Mesenchymal stem cell (in vitro differentiated cells and primary cell): ENCODE results near the gene CH25H.

Experiments used
- DNase-seq: peaks from one replicate; pipeline ENCODE4 v3.0.0-alpha.2; 2013
- H2AFZ ChIP-seq: one replicate; pipeline ENCODE4 v1.6.1; 2013; ENCODE audit warnings: low read depth, mild to moderate bottlenecking, control low read depth, inconsistent platforms, low read length, moderate library complexity
- H2AK5ac ChIP-seq: 2 replicates; pipeline ENCODE4 v1.6.1; 2013; ENCODE audit warnings: low read length, moderate library complexity, mild to moderate bottlenecking, inconsistent platforms; ENCODE audit not compliant: severe bottlenecking
- H2BK120ac ChIP-seq: one replicate; pipeline ENCODE4 v1.6.1; 2013; ENCODE audit warnings: low read depth, mild to moderate bottlenecking, inconsistent platforms, low read length, moderate library complexity
- H2BK12ac ChIP-seq, 2 experiments: one replicate each; pipeline ENCODE4 v1.6.1; 2013; ENCODE audit warnings: inconsistent platforms in 2 of 2, low read length in 2 of 2, mild to moderate bottlenecking in 2 of 2, moderate library complexity in 2 of 2, control low read depth in 1 of 2
- H2BK15ac ChIP-seq: one replicate; pipeline ENCODE4 v1.6.1; 2013; ENCODE audit warnings: mild to moderate bottlenecking, low read depth, inconsistent platforms; ENCODE audit not compliant: poor library complexity, severe bottlenecking
- H2BK5ac ChIP-seq: 2 replicates; pipeline ENCODE4 v1.6.1; 2013; ENCODE audit warnings: low read depth, mild to moderate bottlenecking, low read length, control low read depth, inconsistent platforms; ENCODE audit not compliant: poor library complexity, severe bottlenecking
- H3K14ac ChIP-seq, 2 experiments: one replicate each; pipeline ENCODE4 v1.6.1; 2013; ENCODE audit warnings: inconsistent platforms in 2 of 2, low read length in 2 of 2, control low read depth in 1 of 2, mild to moderate bottlenecking in 1 of 2, moderate library complexity in 1 of 2
- H3K18ac ChIP-seq, 2 experiments: one replicate each; pipeline ENCODE4 v1.6.1; 2013; ENCODE audit warnings: inconsistent platforms in 2 of 2, low read length in 2 of 2, control low read depth in 1 of 2, low read depth in 1 of 2, mild to moderate bottlenecking in 1 of 2
- H3K23ac ChIP-seq, 2 experiments: one replicate each; pipeline ENCODE4 v1.6.1; 2013; ENCODE audit warnings: inconsistent platforms in 2 of 2, low read length in 2 of 2, mild to moderate bottlenecking in 2 of 2, moderate library complexity in 2 of 2, control low read depth in 1 of 2
- H3K27ac ChIP-seq: 2 replicates; pipeline ENCODE4 v1.5.1; 2013; ENCODE audit warnings: mild to moderate bottlenecking, moderate library complexity, low read length, control low read depth, inconsistent platforms; ENCODE audit not compliant: poor library complexity, severe bottlenecking
- H3K27me3 ChIP-seq, 2 experiments: 2 replicates each; pipeline versions ENCODE4 v1.6.1 to v1.7.0; 2013; ENCODE audit warnings: low read length in 2 of 2, mild to moderate bottlenecking in 2 of 2, moderate library complexity in 2 of 2, control low read depth in 1 of 2, inconsistent platforms in 1 of 2; ENCODE audit not compliant: control insufficient read depth in 1 of 2, insufficient read depth in 1 of 2
- H3K36me3 ChIP-seq, 2 experiments: 2 replicates each; pipeline versions ENCODE4 v1.6.1 to v1.7.0; 2013; ENCODE audit warnings: low read length in 2 of 2, control low read depth in 1 of 2, inconsistent platforms in 1 of 2, low read depth in 1 of 2, mild to moderate bottlenecking in 1 of 2; ENCODE audit not compliant: insufficient read depth in 2 of 2, control insufficient read depth in 1 of 2
- H3K4ac ChIP-seq, 2 experiments: one replicate each; pipeline ENCODE4 v1.6.1; 2013; ENCODE audit warnings: inconsistent platforms in 2 of 2, low read length in 2 of 2, mild to moderate bottlenecking in 2 of 2, moderate library complexity in 2 of 2, control low read depth in 1 of 2, low read depth in 1 of 2
- H3K4me1 ChIP-seq: 2 replicates; pipeline ENCODE4 v1.6.1; 2013; ENCODE audit warnings: low read depth, low read length, control low read depth; ENCODE audit not compliant: control insufficient read depth, insufficient read depth
- H3K4me2 ChIP-seq: 2 replicates; pipeline ENCODE4 v1.6.1; 2013; ENCODE audit warnings: low read length, mild to moderate bottlenecking, inconsistent platforms; ENCODE audit not compliant: poor library complexity, severe bottlenecking
- H3K4me3 ChIP-seq, 2 experiments: 2 replicates each; pipeline versions ENCODE4 v1.5.1 to v1.7.0; 2013; ENCODE audit warnings: low read length in 2 of 2, mild to moderate bottlenecking in 2 of 2, control low read depth in 1 of 2, low read depth in 1 of 2; ENCODE audit not compliant: insufficient read depth in 1 of 2
- H3K79me1 ChIP-seq: replicated peaks from 2 replicates; pipeline ENCODE4 v1.6.1; 2013; ENCODE audit warnings: mild to moderate bottlenecking, control low read depth, low read length, inconsistent platforms; ENCODE audit not compliant: poor library complexity, severe bottlenecking
- H3K9ac ChIP-seq: 2 replicates; pipeline ENCODE4 v1.7.0; 2013; ENCODE audit warnings: mild to moderate bottlenecking, low read length, moderate library complexity
- H3K9me3 ChIP-seq: 2 replicates; pipeline ENCODE4 v1.7.0; 2013; ENCODE audit warnings: mild to moderate bottlenecking, low read length; ENCODE audit not compliant: control insufficient read depth
- H4K8ac ChIP-seq: one replicate; pipeline ENCODE4 v1.6.1; 2013; ENCODE audit warnings: inconsistent platforms, mild to moderate bottlenecking, low read length, moderate library complexity
- H4K91ac ChIP-seq: one replicate; pipeline ENCODE4 v1.6.1; 2013; ENCODE audit warnings: mild to moderate bottlenecking, low read length, inconsistent platforms
- WGBS: methylation state at CpG from one replicate; pipeline ENCODE4 v1.1.7; 2013; ENCODE audit warnings: mixed read lengths; 5-methylcytosine and 5-hydroxymethylcytosine counted together

Gene CH25H

DNA sequence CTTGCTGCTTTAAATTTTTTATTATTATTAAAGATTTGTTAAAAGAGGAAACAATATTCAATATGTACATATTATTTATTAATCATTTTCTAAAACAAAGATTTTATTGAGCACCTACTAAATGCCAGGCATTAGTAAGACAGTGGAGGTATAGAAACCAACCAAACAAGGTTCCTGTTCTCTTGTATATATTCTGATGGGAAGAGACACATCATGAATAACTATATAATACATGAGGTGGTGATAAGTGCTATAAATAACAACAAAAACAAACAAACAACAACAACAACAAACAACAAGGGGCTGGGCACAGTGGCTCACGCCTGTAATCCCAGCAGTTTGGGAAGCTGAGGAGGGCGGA, 45.1 kb upstream of the CH25H start:
- Histone ChIP-seq H2AK5ac (no peak overlapping the region), H3K9me3 (no peaks in the 10 kb centered on the region), H3K27me3 (peaks cover 0 to 5% of the 10 kb centered on the region in 2 experiments), H3K4ac (no peak overlapping the region), H2BK15ac (no peak overlapping the region), H3K79me1 (peaks cover 3% of the 10 kb centered on the region), H2BK120ac (no peak overlapping the region), H3K27ac (no peak overlapping the region), H3K14ac (no peak overlapping the region), H2BK5ac (no peak overlapping the region), H3K36me3 (no peaks in the 10 kb centered on the region), H3K23ac (no peak overlapping the region), H4K8ac (no peak overlapping the region), H3K18ac (no peak overlapping the region), H2AFZ (no peak overlapping the region), H3K9ac (no peak overlapping the region), H3K4me1 (peaks cover 2% of the 10 kb centered on the region), H4K91ac (no peak overlapping the region), H3K4me3 (peak overlapping the region in 1 of 2 experiments; percentile 85), H3K4me2 (peak overlapping the region; percentile 89), H2BK12ac (no peak overlapping the region)
- DNase-seq, result no peak
- 100% methylated on average over 2 of the region's 2 CpGs for WGBS

DNA sequence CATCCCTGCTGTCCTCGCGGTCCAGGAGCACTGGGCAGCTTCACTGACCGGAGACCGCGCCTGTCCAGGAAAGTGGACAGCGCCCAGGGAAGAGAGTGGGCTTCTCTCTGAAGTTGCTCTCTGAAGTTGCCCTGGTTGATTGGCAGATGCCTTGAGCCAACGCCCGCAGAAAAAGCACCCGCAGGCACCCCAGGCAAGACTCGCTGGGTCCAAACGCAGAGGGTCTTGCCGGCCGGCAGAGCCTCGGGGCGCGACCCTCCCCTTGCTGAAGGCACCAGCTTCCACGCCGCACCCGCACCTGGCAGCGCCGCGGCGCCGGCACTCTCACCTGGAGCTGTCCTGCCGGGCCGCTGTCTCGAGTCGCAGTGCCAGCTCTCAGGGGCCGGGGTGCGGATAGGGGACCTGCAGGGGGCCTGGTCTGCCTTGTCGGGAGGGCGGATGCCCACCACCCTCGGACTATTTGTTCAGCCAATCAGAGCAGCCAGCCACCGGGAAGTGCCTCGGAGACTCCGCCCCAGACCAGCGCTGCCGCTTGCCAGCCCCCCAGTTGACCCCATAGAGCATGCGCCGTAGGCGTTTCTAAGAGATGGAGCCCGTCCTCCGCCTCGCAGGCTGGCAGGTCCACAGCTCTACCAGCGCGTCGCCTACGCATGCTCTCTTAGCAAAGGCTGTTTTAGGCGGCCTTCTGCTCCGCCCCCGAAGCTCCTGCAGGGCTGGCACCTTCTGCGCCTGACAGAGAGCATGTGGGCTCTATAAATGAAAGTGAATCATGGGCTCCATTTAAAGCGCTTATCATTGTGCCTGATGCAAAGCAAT, 44.5 kb upstream of the CH25H start, which contains the start of gene LIPA:
TSS of gene LIPA (minus strand) at position 367 of the 816 bp plus-strand sequence. CDS start 4,127 bp downstream, outside the sequence.
- DNase-seq, result peak; percentile 95
- no peak within 1 kb of the TSS for H2AK5ac ChIP-seq
- peaks cover 3% of the 10 kb centered on the region for H3K79me1 ChIP-seq
- H3K4me1 ChIP-seq, result peaks cover 2% of the 10 kb centered on the region
- WGBS, result under 1% methylated on average over 51 of the region's 53 CpGs
- no peaks in the 10 kb centered on the region for H3K9me3 ChIP-seq
- peak within 1 kb of the TSS; percentile 89 for H3K4me2 ChIP-seq
- H4K8ac ChIP-seq, result peak within 1 kb of the TSS; percentile 78
- H3K9ac ChIP-seq, result peak within 1 kb of the TSS; percentile 81
- no peak within 1 kb of the TSS for H3K27ac ChIP-seq
- H2BK15ac ChIP-seq, result peak within 1 kb of the TSS; percentile 12
- peak within 1 kb of the TSS in 1 of 2 experiments; percentile 91 for H3K14ac ChIP-seq
- no peak within 1 kb of the TSS for H2BK5ac ChIP-seq
- peak within 1 kb of the TSS in 1 of 2 experiments; percentile 45 for H2BK12ac ChIP-seq
- H2BK120ac ChIP-seq, result no peak within 1 kb of the TSS
- peak within 1 kb of the TSS in 1 of 2 experiments; percentile 2 for H3K4ac ChIP-seq
- no peak within 1 kb of the TSS for H3K23ac ChIP-seq
- no peak within 1 kb of the TSS for H4K91ac ChIP-seq
- no peaks in the 10 kb centered on the region for H3K36me3 ChIP-seq
- peak within 1 kb of the TSS; percentile 82 to 85 for H3K4me3 ChIP-seq
- peak within 1 kb of the TSS; percentile 97 for H2AFZ ChIP-seq
- H3K18ac ChIP-seq, result peak within 1 kb of the TSS in 1 of 2 experiments; percentile 89
- H3K27me3 ChIP-seq, result peaks cover 0 to 5% of the 10 kb centered on the region in 2 experiments

DNA sequence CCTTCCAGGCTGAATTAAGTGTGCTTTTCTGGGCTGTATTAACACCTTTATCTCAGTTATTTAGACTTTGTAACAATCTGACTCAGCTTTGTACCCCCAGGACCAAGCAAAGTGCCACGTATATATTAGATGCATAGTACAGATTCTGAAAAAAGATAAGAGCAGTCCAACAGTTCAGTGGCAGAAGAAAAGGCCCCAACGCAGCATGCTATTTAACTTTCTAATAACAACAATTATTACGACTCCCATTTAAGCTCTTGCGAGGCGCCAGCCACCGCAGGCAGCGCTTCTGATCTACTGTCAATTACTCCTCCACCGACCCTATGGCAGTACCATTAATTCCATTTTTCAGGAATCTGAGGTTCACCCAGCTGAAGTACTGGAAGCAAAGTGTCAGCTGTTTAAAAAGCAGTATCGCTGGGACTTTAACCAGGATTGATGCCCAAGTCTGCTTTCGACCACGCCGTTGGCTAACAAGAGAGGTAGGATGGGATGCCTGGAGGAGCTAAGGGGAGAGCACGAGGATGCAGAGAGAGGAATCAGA, 43.8 kb upstream of the CH25H start:
- Histone ChIP-seq H3K23ac (no peak overlapping the region), H4K8ac (no peak overlapping the region), H2AFZ (peak overlapping the region; percentile 97), H3K4ac (no peak overlapping the region), H2BK5ac (no peak overlapping the region), H3K4me3 (peak overlapping the region; percentile 82 to 85), H3K27ac (no peak overlapping the region), H3K36me3 (peaks cover 0 to 2% of the 10 kb centered on the region in 2 experiments), H2BK12ac (peak overlapping the region in 1 of 2 experiments; percentile 45), H3K4me2 (peak overlapping the region; percentile 89), H3K79me1 (peaks cover 3% of the 10 kb centered on the region), H4K91ac (no peak overlapping the region), H3K27me3 (peaks cover 0 to 4% of the 10 kb centered on the region in 2 experiments), H3K9ac (peak overlapping the region; percentile 81), H3K4me1 (peaks cover 2% of the 10 kb centered on the region), H3K9me3 (no peaks in the 10 kb centered on the region), H3K18ac (peak overlapping the region in 1 of 2 experiments; percentile 46), H2AK5ac (no peak overlapping the region), H2BK15ac (no peak overlapping the region), H3K14ac (peak overlapping the region in 1 of 2 experiments; percentile 19), H2BK120ac (no peak overlapping the region)
- no peak for DNase-seq
- 53% methylated on average over 13 of the region's 13 CpGs for WGBS

DNA sequence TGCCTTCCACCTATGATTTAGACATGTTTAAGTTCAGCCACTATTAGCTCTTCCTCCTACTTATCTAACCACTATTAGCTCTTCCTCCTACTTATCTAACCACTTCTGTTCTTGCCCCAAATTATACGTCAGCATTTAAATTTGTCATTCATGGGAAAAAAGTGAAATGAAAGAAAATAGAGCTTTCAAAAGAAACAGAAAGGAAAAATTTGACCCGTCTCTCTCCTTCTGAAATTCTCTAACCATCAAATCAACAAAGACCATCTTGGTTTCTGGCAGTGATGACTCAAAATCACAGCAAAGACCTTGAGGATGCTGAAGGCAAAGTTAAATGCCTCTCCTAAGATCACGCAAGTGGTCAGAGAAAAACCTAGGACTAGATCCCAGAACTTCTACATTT, 41.9 kb upstream of the CH25H start:
- Histone ChIP-seq H3K36me3 (peaks cover 0 to 15% of the 10 kb centered on the region in 2 experiments), H4K8ac (no peak overlapping the region), H3K14ac (no peak overlapping the region), H4K91ac (no peak overlapping the region), H3K27ac (no peak overlapping the region), H2AK5ac (no peak overlapping the region), H2BK15ac (no peak overlapping the region), H3K23ac (no peak overlapping the region), H2BK5ac (no peak overlapping the region), H3K27me3 (no peaks in the 10 kb centered on the region), H3K9ac (no peak overlapping the region), H3K18ac (no peak overlapping the region), H2BK120ac (no peak overlapping the region), H3K4me2 (no peak overlapping the region), H3K4me3 (no peak overlapping the region), H3K79me1 (peaks cover 3% of the 10 kb centered on the region), H3K4ac (no peak overlapping the region), H2AFZ (no peak overlapping the region), H3K9me3 (no peaks in the 10 kb centered on the region), H3K4me1 (peaks cover 2% of the 10 kb centered on the region), H2BK12ac (no peak overlapping the region)
- DNase-seq, result no peak
- 98% methylated on average over 2 of the region's 3 CpGs for WGBS
